ENCODE measurements around the gene CHTF18.

- no peak for TF ChIP-seq ZNF274 (IDR thresholded peaks at IDR 0.05; ENCODE audit: borderline replicate concordance, low read depth, low read length)
- TF ChIP-seq POLR2A (conservative IDR thresholded peaks at IDR 0.05) = no peak
- TF ChIP-seq TAF1 (IDR thresholded peaks at IDR 0.05; ENCODE audit: control insufficient read depth, extremely low read depth, insufficient read depth, low read length, severe bottlenecking) = no peak
- TF ChIP-seq ZNF384 (IDR thresholded peaks at IDR 0.05; ENCODE audit: low read depth, low read length) = no peak
These were observed 41.9 kb downstream of the CHTF18 start for GRCh38 chr16:830107-830870.
